H9 (cell line): ENCODE measurements around the gene MAZ. TPM values are rescaled to one million over a fixed set of nuclear protein-coding genes. Genes with fewer than 3 reads are reported as not detected.

Source experiments
- DNase-seq: peaks from one replicate; pipeline ENCODE4 v3.0.0-alpha.2; 2017
- H2AFZ ChIP-seq: one replicate; pipeline ENCODE4 v1.6.1; 2013; ENCODE audit warnings: mild to moderate bottlenecking, low read length, control low read depth, moderate library complexity
- H2AK5ac ChIP-seq: 2 replicates; pipeline ENCODE4 v1.6.1; 2013; ENCODE audit warnings: low read length, control low read depth, mixed read lengths; ENCODE audit not compliant: insufficient read length
- H2BK120ac ChIP-seq: one replicate; pipeline ENCODE4 v1.6.1; 2013; ENCODE audit warnings: low read depth, mild to moderate bottlenecking, low read length, control low read depth, inconsistent platforms; ENCODE audit not compliant: poor library complexity, severe bottlenecking
- H2BK12ac ChIP-seq: 2 replicates; pipeline ENCODE4 v1.6.1; 2013; ENCODE audit warnings: low read length, control low read depth, mixed read lengths, low read depth; ENCODE audit not compliant: insufficient read length
- H2BK15ac ChIP-seq: 2 replicates; pipeline ENCODE4 v1.6.1; 2013; ENCODE audit warnings: low read depth, low read length, control low read depth
- H2BK20ac ChIP-seq: one replicate; pipeline ENCODE4 v1.6.1; 2013; ENCODE audit warnings: low read depth, mild to moderate bottlenecking, low read length, control low read depth, inconsistent platforms; ENCODE audit not compliant: poor library complexity, severe bottlenecking
- H2BK5ac ChIP-seq: 2 replicates; pipeline ENCODE4 v1.6.1; 2013; ENCODE audit warnings: low read length, control low read depth, mixed read lengths; ENCODE audit not compliant: insufficient read length
- H3K14ac ChIP-seq: 2 replicates; pipeline ENCODE4 v1.6.1; 2013; ENCODE audit warnings: low read length, control low read depth; ENCODE audit not compliant: insufficient read depth
- H3K18ac ChIP-seq: 2 replicates; pipeline ENCODE4 v1.6.1; 2013; ENCODE audit warnings: low read depth, mild to moderate bottlenecking, mixed read lengths, low read length, control low read depth; ENCODE audit not compliant: insufficient read length
- H3K23ac ChIP-seq: 2 replicates; pipeline ENCODE4 v1.6.1; 2013; ENCODE audit warnings: low read length, control low read depth, mixed read lengths, low read depth; ENCODE audit not compliant: insufficient read length
- H3K23me2 ChIP-seq: 2 replicates; pipeline ENCODE4 v1.6.1; 2013; ENCODE audit warnings: low read depth, mild to moderate bottlenecking, mixed read lengths, low read length, control low read depth; ENCODE audit not compliant: insufficient read length, poor library complexity, severe bottlenecking
- H3K27ac ChIP-seq: 2 replicates; pipeline ENCODE4 v1.5.1; 2013; ENCODE audit warnings: low read length, control low read depth, mixed read lengths, low read depth; ENCODE audit not compliant: insufficient read length
- H3K27me3 ChIP-seq: 2 replicates; pipeline ENCODE4 v1.6.1; 2013; ENCODE audit warnings: low read length, control low read depth, inconsistent platforms; ENCODE audit not compliant: insufficient read depth
- H3K4ac ChIP-seq: 2 replicates; pipeline ENCODE4 v1.6.1; 2013; ENCODE audit warnings: low read depth, mild to moderate bottlenecking, control low read depth, inconsistent platforms, low read length, moderate library complexity
- H3K4me1 ChIP-seq: 2 replicates; pipeline ENCODE4 v1.6.1; 2013; ENCODE audit warnings: low read length, control low read depth, inconsistent platforms; ENCODE audit not compliant: insufficient read depth
- H3K4me2 ChIP-seq: 2 replicates; pipeline ENCODE4 v1.6.1; 2013; ENCODE audit warnings: low read length, control low read depth, mixed read lengths; ENCODE audit not compliant: insufficient read length, insufficient read depth
- H3K56ac ChIP-seq: 2 replicates; pipeline ENCODE4 v1.6.1; 2013; ENCODE audit warnings: low read depth, mild to moderate bottlenecking, mixed read lengths, low read length, control low read depth; ENCODE audit not compliant: insufficient read length
- H3K79me1 ChIP-seq: 2 replicates; pipeline ENCODE4 v1.6.1; 2013; ENCODE audit warnings: low read depth, mild to moderate bottlenecking, moderate library complexity, low read length, control low read depth, inconsistent platforms; ENCODE audit not compliant: insufficient read depth, poor library complexity, severe bottlenecking
- H3K79me2 ChIP-seq: 2 replicates; pipeline ENCODE4 v1.6.1; 2013; ENCODE audit warnings: low read length, control low read depth, inconsistent platforms; ENCODE audit not compliant: insufficient read depth
- H3K9ac ChIP-seq: 2 replicates; pipeline ENCODE4 v1.6.1; 2013; ENCODE audit warnings: low read length, control low read depth, mixed read lengths; ENCODE audit not compliant: insufficient read length; ENCODE audit errors: extremely low read depth
- H3K9me3 ChIP-seq: one replicate; pipeline ENCODE4 v1.6.1; 2013; ENCODE audit warnings: low read depth, low read length, inconsistent platforms; ENCODE audit not compliant: control insufficient read depth
- H3T11ph ChIP-seq: one replicate; pipeline ENCODE4 v1.6.1; 2013; ENCODE audit warnings: mild to moderate bottlenecking, low read length, control low read depth, inconsistent platforms
- H4K20me1 ChIP-seq: one replicate; pipeline ENCODE4 v1.6.1; 2013; ENCODE audit not compliant: control insufficient read depth, insufficient read length, insufficient read depth
- H4K5ac ChIP-seq: 2 replicates; pipeline ENCODE4 v1.6.1; 2013; ENCODE audit warnings: low read depth, mild to moderate bottlenecking, mixed read lengths, low read length, control low read depth; ENCODE audit not compliant: insufficient read length
- H4K8ac ChIP-seq: replicated peaks from 2 replicates; pipeline ENCODE4 v1.6.1; 2013; ENCODE audit warnings: low read length, control low read depth, mixed read lengths, low read depth; ENCODE audit not compliant: insufficient read length
- H4K91ac ChIP-seq: 2 replicates; pipeline ENCODE4 v1.6.1; 2013; ENCODE audit warnings: low read depth, mild to moderate bottlenecking, moderate library complexity, mixed read lengths, low read length, control low read depth; ENCODE audit not compliant: insufficient read length
- H3K27ac Mint-ChIP-seq, 3 experiments: 2 replicates in 2 of 3; 3 replicates in 1 of 3; pipeline ENCODE4 v1.8.0; 2020 to 2021; ENCODE audit warnings: mixed read lengths in 3 of 3, mild to moderate bottlenecking in 1 of 3, moderate library complexity in 1 of 3
- H3K27me3 Mint-ChIP-seq: 2 replicates; pipeline ENCODE4 v1.8.0; 2021; ENCODE audit warnings: low read depth, mild to moderate bottlenecking, moderate library complexity, mixed read lengths
- H3K36me3 Mint-ChIP-seq, 3 experiments: 2 replicates in 2 of 3; 3 replicates in 1 of 3; pipeline ENCODE4 v1.8.0; 2020 to 2021; ENCODE audit warnings: low read depth in 3 of 3, mixed read lengths in 3 of 3; ENCODE audit not compliant: insufficient read depth in 1 of 3
- H3K4me1 Mint-ChIP-seq, 2 experiments: 2 replicates each; pipeline ENCODE4 v1.8.0; 2020; ENCODE audit warnings: mixed read lengths in 2 of 2
- H3K4me3 Mint-ChIP-seq, 2 experiments: 2 replicates in 1 of 2; 3 replicates in 1 of 2; pipeline ENCODE4 v1.8.0; 2020 to 2021; ENCODE audit warnings: mild to moderate bottlenecking in 2 of 2, mixed read lengths in 2 of 2, moderate library complexity in 1 of 2
- H3K9me3 Mint-ChIP-seq, 2 experiments: 2 replicates in 1 of 2; 3 replicates in 1 of 2; pipeline ENCODE4 v1.8.0; 2020; ENCODE audit warnings: mild to moderate bottlenecking in 2 of 2, mixed read lengths in 2 of 2, moderate library complexity in 1 of 2
- CTCF ChIP-seq: fragments of 200-600 bp; sonication (generic); conservative IDR thresholded peaks from 3 replicates; pipeline ENCODE4 v1.8.0; 2021; ENCODE audit warnings: antibody characterized with exemption, mild to moderate bottlenecking
- WGBS: extraction: QIAGEN DNeasy Blood & Tissue Kit; methylation state at CpG from one replicate; pipeline ENCODE4 v1.1.7; 2013; ENCODE audit warnings: missing lambda C conversion rate, low lambda C conversion rate, mixed read lengths; ENCODE audit not compliant: insufficient read length; ENCODE audit errors: extremely low coverage; 5-methylcytosine and 5-hydroxymethylcytosine counted together
- total RNA-seq: library from RNA; stranded (reverse); gene quantifications from 2 replicates; pipeline ENCODE4 v1.2.1, GENCODE V29; 2021

MAZ gene
- total RNA-seq, 1 experiment from 2014 or later = 412 TPM

GRCh38 chr16:29765167-29766032, 40.9 kb upstream of the MAZ start:
- no peak overlapping the region for H2AFZ ChIP-seq
- no peak overlapping the region for H3K14ac ChIP-seq
- DNase-seq = no peak
- no peak overlapping the region for H3K18ac ChIP-seq
- no peak overlapping the region for H2BK5ac ChIP-seq
- H3K23ac ChIP-seq = no peak overlapping the region
- H3K79me1 ChIP-seq = no peaks in the 10 kb centered on the region
- H4K8ac ChIP-seq = no peak overlapping the region
- H3K4me1 ChIP-seq = no peaks in the 10 kb centered on the region
- no peak overlapping the region for H2BK12ac ChIP-seq
- H2AK5ac ChIP-seq = no peak overlapping the region
- no peak overlapping the region for H3K9ac ChIP-seq
- peak overlapping the region in 1 of 3 experiments; percentile 16; a peak in 1 of 7 replicates for H3K27ac Mint-ChIP-seq
- no peak overlapping the region for H3K56ac ChIP-seq
- no peak overlapping the region for H2BK15ac ChIP-seq
- H3K4me1 Mint-ChIP-seq = peaks cover 8 to 10% of the 10 kb centered on the region in 2 experiments; a peak in 2 of 4 replicates
- H3K27me3 ChIP-seq = no peaks in the 10 kb centered on the region
- no peak overlapping the region for H4K91ac ChIP-seq
- H2BK20ac ChIP-seq = no peak overlapping the region
- H3K27me3 Mint-ChIP-seq = peaks cover 3% of the 10 kb centered on the region
- H2BK120ac ChIP-seq = no peak overlapping the region
- WGBS = no CpG with 5 or more reads among the region's 15 CpGs
- no peak overlapping the region for H3T11ph ChIP-seq
- no peaks in the 10 kb centered on the region for H3K9me3 ChIP-seq
- no peak for TF ChIP-seq CTCF
- no peak overlapping the region for H3K4me3 Mint-ChIP-seq
- no peaks in the 10 kb centered on the region for H3K79me2 ChIP-seq
- no peak overlapping the region for H4K5ac ChIP-seq
- no peaks in the 10 kb centered on the region for H3K9me3 Mint-ChIP-seq
- no peak overlapping the region for H3K27ac ChIP-seq
- H3K23me2 ChIP-seq = no peaks in the 10 kb centered on the region
- no peaks in the 10 kb centered on the region for H4K20me1 ChIP-seq
- H3K4ac ChIP-seq = no peak overlapping the region
- no peaks in the 10 kb centered on the region for H3K36me3 Mint-ChIP-seq
- H3K4me2 ChIP-seq = no peak overlapping the region
